Calu3 (cell line): Measurements from ENCODE around the gene ENPP3. TPM values are rescaled to one million over a fixed set of nuclear protein-coding genes. Genes with fewer than 3 reads are reported as not detected.

Experiments
- BruUV-seq: library from RNA; stranded (reverse); fragments of 400-500 nt; replicated peaks from 2 replicates; lab custom pipeline; 2021; lab: Mats Ljungman, UMichigan
- CTCF ChIA-PET: fragments of 300-600 bp; sonication (Branson Sonifier 250); formaldehyde crosslinking; loops from one replicate; lab custom pipeline; 2022; ENCODE audit warnings: antibody characterized with exemption; lab: Charles Lee
- DNase-seq: peaks from one replicate; pipeline ENCODE4 v3.0.0; 2022
- H3K27ac Mint-ChIP-seq: one replicate; pipeline ENCODE4 v1.8.0; 2022; ENCODE audit warnings: mixed read lengths; ENCODE audit not compliant: unreplicated experiment
- H3K27me3 Mint-ChIP-seq: one replicate; pipeline ENCODE4 v1.8.0; 2022; ENCODE audit warnings: mixed read lengths; ENCODE audit not compliant: unreplicated experiment
- H3K36me3 Mint-ChIP-seq: one replicate; pipeline ENCODE4 v1.8.0; 2022; ENCODE audit warnings: mild to moderate bottlenecking, moderate library complexity, mixed read lengths; ENCODE audit not compliant: insufficient read depth, unreplicated experiment
- H3K4me1 Mint-ChIP-seq: one replicate; pipeline ENCODE4 v1.8.0; 2022; ENCODE audit warnings: mild to moderate bottlenecking, low read depth, mixed read lengths; ENCODE audit not compliant: unreplicated experiment
- H3K4me3 Mint-ChIP-seq: one replicate; pipeline ENCODE4 v1.8.0; 2022; ENCODE audit warnings: mild to moderate bottlenecking, low read depth, moderate library complexity, mixed read lengths; ENCODE audit not compliant: unreplicated experiment
- H3K9me3 Mint-ChIP-seq: one replicate; pipeline ENCODE4 v1.8.0; 2022; ENCODE audit warnings: low read depth, mixed read lengths; ENCODE audit not compliant: unreplicated experiment
- CTCF ChIP-seq: fragments of 200-600 bp; IDR thresholded peaks from one replicate; pipeline ENCODE4 v1.8.0; 2022; ENCODE audit warnings: antibody characterized with exemption; ENCODE audit not compliant: unreplicated experiment
- intact Hi-C: fragments of 100-400 bp; cut with micrococcal nuclease; formaldehyde crosslinking; loops from one replicate; pipeline ENCODE4 v1.10.0; 2022; ENCODE audit not compliant: unreplicated experiment
- total RNA-seq: library from RNA; stranded (reverse); gene quantifications from 2 replicates; pipeline ENCODE4 v1.2.3, GENCODE V29; 2022

ENPP3 gene
- total RNA-seq, 1 experiment from 2014 or later: not detected

DNA sequence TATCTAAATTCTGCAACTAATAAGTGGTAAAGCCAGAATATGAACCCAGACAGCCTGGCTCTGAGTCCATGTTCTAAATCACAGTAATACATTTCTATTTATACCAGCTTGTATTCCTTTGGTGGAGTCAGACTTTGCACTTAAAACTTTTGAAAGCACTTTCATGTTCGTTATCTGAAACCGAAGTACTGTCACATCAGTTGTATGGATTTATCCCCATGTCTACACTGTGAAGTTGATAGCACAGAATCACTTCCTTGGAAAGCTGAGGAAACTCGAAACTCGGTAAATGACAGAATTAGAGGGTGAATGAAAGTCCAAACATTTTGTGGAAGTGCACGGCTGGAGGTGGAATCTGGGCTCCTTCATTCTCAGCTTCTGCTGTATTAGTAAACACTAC lies 102.0 kb downstream of the ENPP3 start:
- CTCF ChIA-PET: no interaction called here
- no peak overlapping the region for H3K27ac Mint-ChIP-seq
- H3K27me3 Mint-ChIP-seq: peaks cover 13% of the 10 kb centered on the region
- no peaks in the 10 kb centered on the region for H3K36me3 Mint-ChIP-seq
- no peaks in the 10 kb centered on the region for H3K9me3 Mint-ChIP-seq
- peaks cover 4% of the 10 kb centered on the region for H3K4me1 Mint-ChIP-seq
- DNase-seq: no peak
- no TSS peak for BruUV-seq
- no peak for TF ChIP-seq CTCF
- H3K4me3 Mint-ChIP-seq: no peak overlapping the region
- intact Hi-C loops: no loop called here

DNA sequence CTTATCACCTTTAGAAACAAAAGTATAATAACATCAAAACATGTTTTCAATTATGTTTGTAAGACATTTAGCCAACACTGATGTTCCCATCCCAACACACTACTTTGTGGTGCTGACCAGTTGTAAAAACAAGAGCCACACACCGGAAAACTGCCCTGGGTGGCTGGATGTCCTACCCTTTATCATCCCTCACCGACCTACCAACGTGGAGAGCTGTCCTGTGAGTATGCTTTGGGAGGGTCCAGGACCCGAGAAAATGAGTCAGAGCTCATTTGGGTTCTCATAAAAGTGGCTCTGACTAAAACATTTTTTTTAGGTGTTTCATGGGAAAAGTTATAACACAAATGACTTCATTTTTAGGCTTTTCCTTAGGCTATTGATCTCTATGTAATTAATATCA lies 103.1 kb downstream of the ENPP3 start:
- Mint-ChIP-seq H3K9me3 (no peaks in the 10 kb centered on the region), H3K4me1 (peaks cover 12% of the 10 kb centered on the region), H3K36me3 (no peaks in the 10 kb centered on the region), H3K4me3 (no peak overlapping the region), H3K27ac (no peak overlapping the region), H3K27me3 (peaks cover 13% of the 10 kb centered on the region)
- intact Hi-C loops: no loop called here
- TF ChIP-seq CTCF: no peak
- DNase-seq: no peak
- BruUV-seq: no TSS peak
- CTCF ChIA-PET: interaction anchor here (0.5 kb wide), 1 partner anchor 593 kb away, joined by 3 read pairs; no protein-coding TSS in a partner anchor

GRCh38 chr6:131741688-131742393 lies 104.7 kb downstream of the ENPP3 start:
- Mint-ChIP-seq H3K4me1 (peaks cover 12% of the 10 kb centered on the region), H3K4me3 (no peak overlapping the region), H3K27ac (no peak overlapping the region), H3K9me3 (no peaks in the 10 kb centered on the region), H3K27me3 (peaks cover 5% of the 10 kb centered on the region), H3K36me3 (no peaks in the 10 kb centered on the region)
- CTCF ChIA-PET: no interaction called here
- no peak for DNase-seq
- intact Hi-C loops: no loop called here
- no peak for TF ChIP-seq CTCF
- BruUV-seq: no TSS peak

GRCh38 chr6:131744432-131745287 lies 107.6 kb downstream of the ENPP3 start:
- intact Hi-C loops: no loop called here
- Mint-ChIP-seq H3K27ac (no peak overlapping the region), H3K27me3 (no peaks in the 10 kb centered on the region), H3K9me3 (no peaks in the 10 kb centered on the region), H3K4me1 (peaks cover 12% of the 10 kb centered on the region), H3K36me3 (no peaks in the 10 kb centered on the region), H3K4me3 (no peak overlapping the region)
- no TSS peak for BruUV-seq
- no peak for TF ChIP-seq CTCF
- DNase-seq: no peak
- CTCF ChIA-PET: interaction anchor here (0.6 kb wide), 2 partner anchors 14 to 544 kb away, joined by 3 read pairs; no protein-coding TSS in a partner anchor
